OCI-LY1 (cell line): ENCODE data around the gene LEKR1.

Experiments
- CTCF ChIP-seq: fragments of 200-600 bp; sonication (generic), shearing (Covaris generic); IDR thresholded peaks from 2 replicates; pipeline ENCODE4 v1.5.1; 2017; ENCODE audit warnings: mild to moderate bottlenecking, antibody characterized with exemption, low read length, moderate library complexity, mixed read lengths
- EZH2 ChIP-seq: fragments of 200-600 bp; sonication (generic), shearing (Covaris generic); IDR thresholded peaks from 2 replicates; pipeline ENCODE4 v1.8.0; 2017; ENCODE audit warnings: borderline replicate concordance, mixed run types, mild to moderate bottlenecking, antibody characterized with exemption, low read length, moderate library complexity, mixed read lengths

- TF ChIP-seq CTCF (no peak), EZH2 (no peak)
Measured at GRCh38 chr3:157001221-157001957, 175.2 kb downstream of the LEKR1 start.
